Fibroblast of upper back skin (primary cell): ENCODE data around the gene FMNL3.
A peak's percentile ranks its signal among the peaks of the same experiment; 100 is the strongest.
"Not testable (repeated sequence)": the region's sequence is repeated elsewhere in the genome, so short reads cannot be mapped to it uniquely, and the experiment has no call there.

Source experiments
- DNase-seq: peaks from one replicate; pipeline ENCODE4 v3.0.0-alpha.2; 2013

FMNL3 gene

DNA sequence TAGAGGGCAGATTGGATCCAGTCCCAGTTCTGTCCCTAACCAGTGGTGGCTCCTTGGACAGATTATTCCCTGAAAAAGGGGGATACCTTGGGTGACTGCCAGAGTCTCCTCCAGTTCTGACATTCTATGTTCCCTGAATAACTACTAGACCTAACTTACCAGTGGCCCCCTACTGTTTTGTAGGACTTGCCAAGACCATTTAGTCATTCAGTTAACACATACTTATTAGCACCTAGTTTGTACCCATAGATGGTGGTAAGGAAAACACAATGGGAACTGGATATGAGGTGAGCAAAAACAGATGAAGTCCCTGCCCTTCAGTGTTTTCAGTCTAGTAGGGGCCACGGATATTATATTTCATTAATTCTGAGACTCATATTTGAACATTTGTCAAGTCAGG, 80.4 kb downstream of the FMNL3 start:
- no peak for DNase-seq

DNA sequence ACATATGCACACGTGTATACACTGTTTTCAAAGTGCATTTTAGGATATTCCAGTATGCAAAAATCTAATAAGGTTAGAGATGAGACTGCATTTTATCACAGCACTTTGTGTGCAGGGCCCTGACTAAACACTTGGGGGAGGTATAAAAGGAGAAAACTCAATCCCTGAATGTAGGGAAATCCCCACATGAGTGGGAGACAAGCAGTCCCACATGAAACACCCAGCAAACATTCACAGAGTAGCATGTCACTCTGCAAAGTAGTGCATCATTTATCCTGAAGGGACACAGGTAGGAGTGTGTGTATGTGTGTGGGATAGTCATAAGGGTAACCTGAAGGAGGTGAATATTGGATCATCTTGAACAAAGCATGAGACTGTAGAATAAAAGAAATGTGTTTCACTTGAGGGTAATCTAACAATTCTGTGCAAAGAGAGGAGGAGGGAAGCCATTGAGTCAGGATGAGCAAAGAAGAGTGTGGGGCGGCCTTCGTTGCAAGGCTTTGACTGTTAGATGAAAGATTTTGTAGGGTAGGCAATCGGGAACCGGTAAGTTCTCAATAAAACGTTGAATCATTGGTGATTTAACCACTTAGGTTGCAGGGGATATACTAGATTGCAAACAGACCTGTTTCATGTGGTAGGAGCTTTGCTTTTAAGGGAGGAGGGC, 80.9 kb downstream of the FMNL3 start:
- DNase-seq, result no peak

DNA sequence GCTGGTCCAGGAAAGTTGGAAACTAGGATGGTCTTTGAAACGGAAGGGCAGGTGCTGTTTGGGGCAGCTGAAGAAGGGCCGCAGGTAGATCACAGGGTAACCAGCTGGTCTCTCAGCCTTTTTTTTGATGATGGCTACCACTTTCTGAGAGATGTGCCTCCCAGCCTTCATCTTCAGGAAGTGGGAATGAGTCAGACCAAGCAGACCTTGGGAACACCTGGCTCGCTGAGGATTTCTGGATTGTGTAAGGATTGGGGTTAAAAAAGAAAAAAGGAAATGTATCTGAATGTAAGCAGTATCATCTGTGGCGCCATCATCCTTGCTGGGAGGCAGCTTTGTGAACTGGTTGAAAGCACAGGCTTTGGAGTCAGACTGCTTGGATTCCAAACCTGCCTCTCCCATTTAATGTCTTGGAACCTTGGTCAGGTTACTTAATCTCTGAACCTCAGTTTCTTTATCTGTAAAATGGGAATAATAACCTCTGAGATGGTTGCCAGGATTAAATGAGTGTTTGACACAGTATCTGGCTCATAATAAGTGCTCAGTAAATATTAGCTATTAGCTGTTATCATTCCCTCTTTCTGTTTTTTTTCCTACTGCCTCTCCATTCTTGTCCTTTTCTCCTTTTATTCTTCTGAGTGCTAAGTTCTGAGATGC, 82.2 kb downstream of the FMNL3 start:
- peak; percentile 62 for DNase-seq

DNA sequence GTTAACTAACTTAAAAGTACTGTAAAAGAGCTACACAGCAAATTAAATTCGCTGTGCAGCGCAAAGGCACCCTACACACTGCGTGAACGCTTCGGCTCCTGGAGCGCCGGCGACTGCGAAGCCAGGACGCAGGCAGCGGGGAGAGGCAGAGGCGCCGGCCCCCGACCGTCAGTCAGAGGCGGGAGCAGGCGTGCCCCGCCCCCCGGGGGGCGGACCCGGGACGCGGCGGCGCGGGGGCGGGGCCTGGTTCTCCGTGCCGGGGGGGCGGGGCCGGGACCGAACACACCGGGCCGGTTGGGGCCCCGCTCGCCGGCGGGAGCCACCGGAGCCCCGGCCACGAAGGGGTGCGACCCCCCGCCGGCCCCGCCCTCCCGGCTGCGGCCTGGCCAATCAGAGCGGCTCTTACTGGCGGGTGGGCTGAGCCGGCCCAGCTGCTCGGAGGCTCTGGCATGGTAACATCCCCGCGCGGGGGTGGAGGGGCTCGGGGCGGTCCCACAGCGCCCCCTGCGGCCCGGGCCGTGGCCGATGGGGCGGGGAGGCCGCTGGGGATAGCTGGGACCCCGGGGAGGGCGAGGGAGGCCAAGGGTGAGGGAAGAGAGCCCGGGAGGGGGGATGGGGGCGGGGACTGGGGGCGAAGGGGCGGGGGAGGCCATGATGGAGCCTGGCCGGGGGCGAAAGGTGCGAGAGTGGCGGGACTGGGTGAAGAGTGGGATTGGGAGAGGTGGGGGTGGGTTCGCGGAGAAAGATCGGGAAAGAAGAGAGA, 83.9 kb downstream of the FMNL3 start, which contains the start of gene PRPF40B:
Gene PRPF40B (plus strand): TSS at position 420 of the 763 bp plus-strand sequence. CDS start 30 bp downstream, at position 450.
- peak; percentile 78 for DNase-seq

DNA sequence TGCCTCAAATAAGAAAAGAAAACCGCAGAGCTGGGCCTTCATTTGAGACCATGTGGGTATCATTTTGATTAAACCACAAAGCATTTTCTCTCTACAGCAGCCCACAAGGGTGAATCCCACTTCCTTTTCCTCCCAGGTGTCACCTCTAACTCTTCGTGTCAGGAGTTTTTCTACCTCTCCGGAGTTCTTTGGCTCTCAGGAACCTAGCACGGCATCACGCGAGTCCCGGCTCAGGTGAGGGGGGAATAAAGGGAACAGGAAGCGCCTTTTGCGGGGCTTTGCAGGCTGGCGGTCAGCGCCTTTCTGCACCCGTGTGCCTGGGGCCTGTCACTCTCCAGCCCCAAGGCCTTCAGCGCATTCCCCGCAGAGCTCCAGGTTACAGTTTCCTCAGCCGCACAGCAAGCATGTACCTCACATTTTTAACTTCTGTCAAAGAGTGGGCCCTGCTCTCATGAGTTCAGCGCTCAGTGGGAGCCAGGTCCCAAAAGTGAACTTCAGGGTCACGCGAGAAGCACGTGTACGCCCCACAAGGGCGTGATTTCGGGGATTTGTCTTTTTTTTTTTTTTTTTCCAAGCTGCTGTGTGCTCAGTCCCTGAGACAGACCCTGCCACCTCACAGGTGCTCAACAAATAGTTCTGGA, 84.6 kb downstream of the FMNL3 start:
- DNase-seq, result peak; percentile 46

DNA sequence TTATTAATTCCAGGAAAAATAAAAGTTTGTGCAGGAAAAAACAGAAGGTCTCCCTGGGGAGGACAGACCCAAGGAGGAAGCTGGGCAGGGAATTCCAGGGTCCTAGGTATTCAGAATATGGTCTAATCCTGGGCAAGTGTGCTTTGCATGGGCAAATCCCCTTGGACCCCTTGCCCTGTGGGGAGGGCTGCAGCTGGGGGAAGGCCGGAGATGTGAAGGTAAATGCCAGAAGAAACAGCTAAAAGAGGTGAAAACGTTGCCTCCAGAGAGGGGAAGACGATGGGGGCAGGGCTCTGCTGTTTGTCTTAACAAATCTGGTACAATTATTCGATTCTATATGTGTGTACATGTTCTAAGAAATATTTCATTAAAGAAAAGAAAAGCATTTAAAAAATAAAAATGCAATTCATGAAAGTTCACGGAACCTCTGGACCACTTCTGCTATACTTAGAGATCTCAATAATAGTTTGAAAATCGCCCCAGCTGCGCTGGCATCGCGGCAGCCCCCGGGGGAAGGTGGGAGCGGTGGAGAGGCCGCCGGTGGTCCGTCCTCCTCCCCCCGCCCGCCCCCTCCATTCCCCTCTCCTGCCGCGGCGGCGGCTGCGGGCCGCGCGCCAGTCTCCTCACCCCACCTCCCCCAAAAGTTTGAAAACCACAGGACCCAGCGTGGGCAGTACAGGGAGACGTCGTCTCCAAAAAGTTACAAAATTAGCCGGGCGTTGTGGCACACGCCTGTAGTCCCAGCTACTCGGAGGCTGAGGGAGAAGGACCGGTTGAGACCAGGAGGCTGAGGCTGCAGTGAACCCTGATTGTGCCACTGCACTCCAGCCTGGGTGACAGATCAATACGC, 85.3 kb downstream of the FMNL3 start:
- no peak for DNase-seq

DNA sequence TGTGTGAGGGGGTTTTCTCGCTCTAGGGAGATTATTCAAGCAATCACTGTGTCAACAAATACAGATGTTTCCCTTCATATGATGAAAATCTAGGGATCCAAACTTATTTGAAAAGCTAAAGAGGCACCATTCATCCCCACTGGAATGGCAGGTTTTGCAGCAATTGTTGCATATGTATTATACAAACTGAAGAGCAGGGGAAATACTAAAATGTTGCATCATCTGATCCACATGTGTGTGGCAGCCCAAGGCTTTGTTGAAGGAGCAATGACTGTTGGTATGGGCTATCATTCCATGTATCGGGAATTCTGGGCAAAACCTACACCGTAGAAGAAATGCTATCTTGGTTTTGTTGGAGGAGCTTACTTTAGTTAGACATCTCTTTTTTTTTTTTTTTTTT, 87.9 kb downstream of the FMNL3 start:
- DNase-seq, result peak; percentile 29

DNA sequence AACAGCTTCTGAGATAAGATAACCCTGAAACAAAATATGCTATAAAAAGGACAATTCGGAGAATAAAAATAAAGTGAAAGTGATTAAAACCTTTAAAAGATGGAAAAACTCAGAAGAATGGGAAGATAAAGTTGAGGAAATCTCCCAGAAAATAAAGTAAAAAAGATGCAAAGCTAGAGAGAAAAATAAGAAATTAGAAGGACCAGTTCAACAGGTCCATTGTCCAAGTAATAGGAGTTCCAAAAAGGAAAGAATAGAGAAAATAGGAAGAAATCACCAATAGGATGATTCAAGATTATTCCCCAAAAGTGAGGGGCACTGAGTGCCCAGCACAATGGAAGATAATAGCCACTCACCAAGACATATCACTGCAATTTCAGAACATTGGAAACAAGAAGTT, 88.6 kb downstream of the FMNL3 start:
- DNase-seq, result no peak

DNA sequence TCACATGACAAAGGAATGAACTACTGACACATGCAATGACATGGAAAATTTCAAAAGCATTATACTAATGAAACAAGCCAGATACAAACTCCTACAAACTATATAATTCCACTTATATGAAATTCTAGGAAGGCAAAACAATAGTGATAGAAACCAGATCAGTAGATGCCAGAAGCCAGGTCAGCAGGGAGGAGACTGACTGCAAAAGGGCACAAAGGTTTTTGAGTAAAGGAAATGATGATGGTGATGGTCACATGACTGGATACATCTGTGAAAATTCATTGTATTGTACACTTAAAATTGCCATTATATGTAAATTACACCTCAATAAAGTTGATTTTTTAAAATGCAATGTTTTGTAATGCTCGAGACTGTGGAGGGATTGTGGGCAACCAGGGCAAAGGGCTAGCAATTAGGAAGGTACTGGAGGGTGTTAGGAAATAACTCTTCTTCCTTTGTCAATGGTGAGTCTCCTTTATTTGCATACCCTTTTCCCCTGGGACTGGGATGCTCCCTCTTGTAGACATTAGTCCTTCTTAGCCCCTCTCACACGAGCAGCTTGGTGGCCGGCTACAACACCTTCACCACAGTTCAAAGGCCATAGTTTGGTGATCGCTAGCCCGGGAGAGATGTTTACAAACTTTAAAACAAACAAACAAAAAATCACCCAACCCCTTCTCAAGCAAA, 90.5 kb downstream of the FMNL3 start:
- DNase-seq, result no peak

DNA sequence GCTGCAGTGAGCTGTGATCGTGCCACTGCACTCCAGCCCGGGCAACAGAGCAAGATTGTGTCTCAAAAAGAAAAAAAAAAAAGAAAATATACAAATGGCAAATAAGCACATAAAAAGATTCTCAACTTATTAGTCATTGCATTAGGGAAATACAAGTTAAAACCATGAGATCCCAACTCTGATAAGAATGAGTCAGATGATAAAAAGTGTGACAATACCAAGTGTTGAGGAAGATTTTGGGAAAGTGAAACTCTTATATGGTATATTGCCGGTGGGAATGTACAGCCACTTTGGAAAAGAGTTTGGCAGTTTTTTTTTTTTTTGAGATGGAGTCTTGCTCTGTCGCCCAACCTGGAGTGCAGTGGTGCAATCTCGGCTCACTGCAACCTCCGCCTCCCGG, 91.5 kb downstream of the FMNL3 start:
- no peak for DNase-seq

DNA sequence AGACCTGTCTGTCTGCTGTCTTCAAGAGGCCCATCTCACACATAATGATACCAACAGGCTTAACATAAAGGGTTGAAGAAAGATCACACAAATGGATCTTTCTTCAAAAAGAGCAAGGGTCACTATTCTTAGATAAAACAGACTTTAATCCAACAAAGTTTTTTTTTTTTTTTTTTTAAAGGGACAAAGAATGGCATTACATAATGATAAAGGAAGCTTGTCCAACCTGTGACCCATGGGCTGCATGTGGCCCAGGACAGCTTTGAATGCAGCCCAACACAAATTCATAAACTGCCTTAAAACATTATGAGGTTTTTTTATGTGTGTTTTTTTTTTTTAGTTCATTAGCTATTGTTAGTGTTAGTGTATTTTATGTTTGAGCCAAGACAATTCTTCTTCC, 95.0 kb downstream of the FMNL3 start:
- no peak for DNase-seq

DNA sequence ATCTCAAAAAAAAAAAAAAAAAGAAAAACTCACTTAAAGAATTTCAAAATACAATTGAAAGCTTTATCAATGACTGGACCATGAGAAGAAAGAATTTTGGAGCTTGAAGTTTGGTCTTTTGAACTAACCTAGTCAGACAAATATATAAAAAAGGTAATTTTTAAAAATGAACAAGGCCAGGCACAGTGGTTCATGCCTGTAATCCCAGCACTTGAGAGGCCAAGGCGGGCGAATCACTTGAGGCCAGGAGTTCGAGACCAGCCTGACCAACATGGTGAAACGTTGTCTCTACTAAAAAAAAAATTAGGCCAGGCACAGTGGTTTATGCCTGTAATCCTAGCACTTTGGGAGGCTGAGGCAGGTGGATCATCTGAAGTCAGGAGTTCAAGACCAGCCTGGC, 96.4 kb downstream of the FMNL3 start:
- not testable (repeated sequence) for DNase-seq

DNA sequence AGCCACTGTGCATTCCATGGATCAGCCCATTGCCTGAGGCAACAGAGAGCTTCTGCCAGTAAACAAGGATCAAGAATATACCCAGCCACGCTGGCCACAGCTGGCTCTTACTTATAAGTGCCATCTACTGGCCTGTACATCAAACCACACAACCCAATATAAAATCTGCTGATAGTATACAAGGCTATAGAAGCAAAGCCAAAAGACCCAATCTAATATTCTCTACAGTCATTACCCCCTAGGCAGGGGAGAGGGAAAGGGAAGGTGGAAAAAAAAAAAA, 97.4 kb downstream of the FMNL3 start:
- no peak for DNase-seq

DNA sequence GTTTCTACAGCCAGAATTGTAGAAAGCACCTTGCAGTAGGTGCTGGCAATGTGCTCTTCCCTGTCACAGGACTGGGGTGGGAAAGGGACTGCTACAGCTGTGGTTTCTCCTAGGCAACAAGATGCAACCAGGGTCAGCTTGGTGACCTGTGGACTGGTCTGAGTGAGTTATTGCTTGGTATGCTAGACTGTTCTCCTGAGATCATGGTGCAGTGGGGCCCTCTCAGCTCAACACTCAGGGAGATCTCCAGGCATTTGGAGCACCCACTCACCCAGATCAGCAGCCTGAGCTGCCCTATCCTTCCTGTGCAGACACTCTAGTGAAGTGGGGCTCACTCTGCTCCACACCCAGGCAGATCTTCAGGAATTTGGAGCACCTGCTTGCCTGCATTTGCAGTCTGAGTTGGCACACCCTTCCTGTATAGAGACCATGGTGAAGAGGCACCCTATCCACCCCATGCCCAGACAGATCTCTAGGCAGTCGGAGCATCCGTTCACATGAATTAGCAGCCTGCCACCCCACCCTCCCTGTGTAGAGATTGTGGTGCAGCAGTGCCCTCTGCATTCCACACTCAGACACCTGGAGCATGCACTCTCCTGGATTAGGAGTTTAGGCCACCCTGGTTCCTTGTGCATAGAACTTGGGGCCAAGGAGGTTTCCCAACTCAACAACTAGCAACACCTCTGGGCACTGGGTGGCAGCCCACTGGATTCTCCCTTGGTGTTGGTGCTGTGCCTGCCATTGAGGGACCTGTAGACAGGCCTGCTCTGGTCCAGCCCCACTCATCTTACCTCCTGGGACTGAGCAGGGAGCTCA, 97.9 kb downstream of the FMNL3 start:
- DNase-seq, result no peak

DNA sequence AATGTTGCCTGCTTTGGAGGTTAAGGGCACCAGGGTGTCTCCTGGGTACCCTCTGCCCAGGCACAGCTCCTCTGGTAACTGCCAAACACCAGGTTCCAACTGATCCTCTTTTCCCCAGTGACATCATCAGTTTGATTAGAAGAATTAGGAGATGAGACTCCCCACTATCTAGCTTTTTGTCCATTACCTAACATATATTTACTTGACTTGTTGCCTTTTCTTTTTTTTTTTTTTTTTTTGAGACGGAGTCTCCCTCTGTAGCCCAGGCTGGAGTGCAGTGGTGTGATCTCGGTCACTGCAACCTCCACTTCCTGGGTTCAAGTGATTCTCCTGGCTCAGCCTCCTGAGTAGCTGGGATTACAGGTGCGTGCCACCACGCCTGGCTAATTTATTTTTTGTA, 101.7 kb downstream of the FMNL3 start, which contains the start of gene FAM186B:
Gene FAM186B (minus strand): TSS at position 101 of the 400 bp plus-strand sequence. CDS start 162 bp downstream, outside the sequence.
- not testable (repeated sequence) for DNase-seq

DNA sequence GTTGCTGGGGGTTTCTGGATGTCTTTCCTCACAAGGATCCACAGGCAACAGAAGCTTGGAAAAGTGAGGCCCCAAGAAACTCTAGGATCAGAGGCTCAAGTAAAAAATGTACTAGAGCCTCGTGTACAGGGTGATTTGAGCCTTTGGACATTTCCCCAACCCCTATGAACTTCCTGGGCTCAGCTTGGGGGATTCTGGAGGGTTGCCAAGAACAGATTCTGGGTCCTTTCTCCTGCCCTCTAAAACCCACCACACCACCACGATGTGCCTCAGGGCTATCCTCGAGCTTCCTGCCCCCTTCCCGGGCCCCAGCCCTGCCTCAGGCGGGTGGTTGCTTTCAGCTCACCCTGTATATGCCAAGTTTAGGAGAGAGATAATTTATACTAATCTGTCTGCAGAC, 102.3 kb downstream of the FMNL3 start:
- DNase-seq, result no peak

DNA sequence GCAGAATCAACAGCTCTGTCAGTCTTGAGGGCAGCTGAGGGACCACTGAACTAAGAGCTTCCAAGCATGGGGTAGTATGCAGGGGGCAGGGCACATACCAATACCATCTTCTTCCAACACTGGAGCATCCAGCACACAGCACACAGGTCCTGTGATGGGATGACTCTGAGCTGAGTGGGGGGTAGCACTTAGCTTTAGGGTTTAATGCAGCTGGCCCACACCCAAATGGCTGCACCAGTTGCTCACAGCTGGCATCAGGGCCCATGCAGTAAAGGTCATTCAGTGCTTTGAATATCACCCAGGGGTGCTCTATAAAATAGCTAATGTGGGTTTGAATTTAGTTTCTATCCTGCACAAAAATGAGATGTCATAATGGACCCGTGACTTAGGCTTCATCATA, 103.5 kb downstream of the FMNL3 start:
- no peak for DNase-seq

DNA sequence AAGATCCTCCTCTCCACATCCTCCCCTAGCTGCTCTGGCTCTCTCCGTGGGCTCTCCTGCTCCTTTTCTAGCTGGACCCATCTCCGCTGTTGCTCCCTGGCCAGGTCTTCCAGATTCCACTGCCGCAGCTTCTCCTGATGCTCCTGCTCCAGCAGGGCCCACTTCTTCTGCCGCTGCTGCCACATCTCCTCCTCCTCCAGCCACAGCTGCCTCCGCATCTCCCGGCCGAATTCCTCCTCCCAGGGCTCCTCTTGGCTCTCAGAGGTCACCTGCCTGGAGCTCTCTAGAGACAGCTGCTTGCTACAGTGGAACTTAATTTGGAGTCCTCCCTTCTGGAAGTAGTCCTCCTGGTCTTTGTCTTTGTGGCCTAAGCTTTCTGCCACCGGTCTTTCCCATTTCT, 107.2 kb downstream of the FMNL3 start:
- DNase-seq, result no peak

DNA sequence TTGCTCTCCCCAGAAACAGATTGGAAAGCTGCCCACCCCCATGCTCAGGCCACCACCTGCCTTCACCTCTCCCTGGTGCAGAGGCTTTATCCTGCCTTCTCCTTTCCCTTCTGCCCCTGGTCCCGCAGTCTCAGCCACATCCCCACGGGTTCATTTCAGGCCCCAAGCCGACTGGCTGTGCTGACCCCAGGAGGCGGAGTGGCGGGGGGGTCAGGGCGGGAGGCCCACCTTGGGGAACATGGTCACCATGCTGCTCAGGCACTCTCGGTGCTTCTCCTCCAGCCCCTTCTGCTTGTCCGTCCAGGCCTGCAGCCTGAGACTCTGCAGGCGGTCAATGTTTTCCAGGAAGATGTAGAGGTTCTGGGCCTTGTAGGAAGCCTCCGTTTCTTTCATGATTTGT, 108.7 kb downstream of the FMNL3 start:
- DNase-seq, result no peak

DNA sequence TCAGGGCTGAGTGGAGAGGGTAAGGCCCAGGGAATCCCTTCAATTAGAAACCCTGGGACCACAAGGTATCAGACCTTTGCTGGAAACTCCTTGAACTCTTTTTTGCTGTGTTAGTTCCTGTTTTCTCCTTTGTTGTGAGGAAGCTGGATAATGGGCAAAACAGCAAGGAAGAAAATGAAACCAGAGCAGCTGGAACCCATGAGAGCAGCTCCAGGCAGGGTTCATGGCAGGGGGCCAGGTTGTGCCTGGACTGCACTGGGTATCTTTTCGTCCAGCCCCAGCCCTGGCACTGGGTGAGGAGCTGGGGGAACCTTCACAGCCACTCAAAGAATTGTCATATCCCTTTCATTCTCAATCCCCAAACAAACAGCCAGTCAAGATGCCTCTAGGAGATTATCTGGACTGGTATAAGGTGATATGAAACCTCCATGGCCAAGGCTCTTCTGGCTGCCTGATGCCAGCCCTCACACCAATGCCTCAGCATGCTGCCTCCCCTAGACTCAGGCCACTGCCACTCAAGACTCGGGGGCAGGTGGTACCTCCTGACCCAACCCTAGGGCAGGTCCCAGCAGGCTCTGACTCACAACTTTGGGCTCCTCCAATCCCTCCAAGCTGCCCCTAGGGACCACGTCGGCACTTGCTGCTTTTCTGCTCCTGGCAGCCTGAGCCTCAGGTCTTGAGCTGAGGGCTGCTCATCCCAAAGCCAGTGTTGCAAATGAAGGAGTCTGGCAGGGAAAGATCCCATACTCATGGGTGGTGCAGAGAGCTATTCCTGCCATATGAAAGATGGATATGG, 118.3 kb downstream of the FMNL3 start:
- no peak for DNase-seq
